Mesenchymal stem cell (in vitro differentiated cells and primary cell): ENCODE data around the gene DAAM2.

Source experiments
- DNase-seq: peaks from one replicate; pipeline ENCODE4 v3.0.0-alpha.2; 2013
- H2AFZ ChIP-seq: one replicate; pipeline ENCODE4 v1.6.1; 2013; ENCODE audit warnings: low read depth, mild to moderate bottlenecking, control low read depth, inconsistent platforms, low read length, moderate library complexity
- H2AK5ac ChIP-seq: 2 replicates; pipeline ENCODE4 v1.6.1; 2013; ENCODE audit warnings: low read length, moderate library complexity, mild to moderate bottlenecking, inconsistent platforms; ENCODE audit not compliant: severe bottlenecking
- H2BK120ac ChIP-seq: one replicate; pipeline ENCODE4 v1.6.1; 2013; ENCODE audit warnings: low read depth, mild to moderate bottlenecking, inconsistent platforms, low read length, moderate library complexity
- H2BK12ac ChIP-seq, 2 experiments: one replicate each; pipeline ENCODE4 v1.6.1; 2013; ENCODE audit warnings: inconsistent platforms in 2 of 2, low read length in 2 of 2, mild to moderate bottlenecking in 2 of 2, moderate library complexity in 2 of 2, control low read depth in 1 of 2
- H2BK15ac ChIP-seq: one replicate; pipeline ENCODE4 v1.6.1; 2013; ENCODE audit warnings: mild to moderate bottlenecking, low read depth, inconsistent platforms; ENCODE audit not compliant: poor library complexity, severe bottlenecking
- H2BK5ac ChIP-seq: 2 replicates; pipeline ENCODE4 v1.6.1; 2013; ENCODE audit warnings: low read depth, mild to moderate bottlenecking, low read length, control low read depth, inconsistent platforms; ENCODE audit not compliant: poor library complexity, severe bottlenecking
- H3K14ac ChIP-seq, 2 experiments: one replicate each; pipeline ENCODE4 v1.6.1; 2013; ENCODE audit warnings: inconsistent platforms in 2 of 2, low read length in 2 of 2, control low read depth in 1 of 2, mild to moderate bottlenecking in 1 of 2, moderate library complexity in 1 of 2
- H3K18ac ChIP-seq, 2 experiments: one replicate each; pipeline ENCODE4 v1.6.1; 2013; ENCODE audit warnings: inconsistent platforms in 2 of 2, low read length in 2 of 2, control low read depth in 1 of 2, low read depth in 1 of 2, mild to moderate bottlenecking in 1 of 2
- H3K23ac ChIP-seq, 2 experiments: one replicate each; pipeline ENCODE4 v1.6.1; 2013; ENCODE audit warnings: inconsistent platforms in 2 of 2, low read length in 2 of 2, mild to moderate bottlenecking in 2 of 2, moderate library complexity in 2 of 2, control low read depth in 1 of 2
- H3K27ac ChIP-seq: 2 replicates; pipeline ENCODE4 v1.5.1; 2013; ENCODE audit warnings: mild to moderate bottlenecking, moderate library complexity, low read length, control low read depth, inconsistent platforms; ENCODE audit not compliant: poor library complexity, severe bottlenecking
- H3K27me3 ChIP-seq, 2 experiments: 2 replicates each; pipeline versions ENCODE4 v1.6.1 to v1.7.0; 2013; ENCODE audit warnings: low read length in 2 of 2, mild to moderate bottlenecking in 2 of 2, moderate library complexity in 2 of 2, control low read depth in 1 of 2, inconsistent platforms in 1 of 2; ENCODE audit not compliant: control insufficient read depth in 1 of 2, insufficient read depth in 1 of 2
- H3K36me3 ChIP-seq, 2 experiments: 2 replicates each; pipeline versions ENCODE4 v1.6.1 to v1.7.0; 2013; ENCODE audit warnings: low read length in 2 of 2, control low read depth in 1 of 2, inconsistent platforms in 1 of 2, low read depth in 1 of 2, mild to moderate bottlenecking in 1 of 2; ENCODE audit not compliant: insufficient read depth in 2 of 2, control insufficient read depth in 1 of 2
- H3K4ac ChIP-seq, 2 experiments: one replicate each; pipeline ENCODE4 v1.6.1; 2013; ENCODE audit warnings: inconsistent platforms in 2 of 2, low read length in 2 of 2, mild to moderate bottlenecking in 2 of 2, moderate library complexity in 2 of 2, control low read depth in 1 of 2, low read depth in 1 of 2
- H3K4me1 ChIP-seq: 2 replicates; pipeline ENCODE4 v1.6.1; 2013; ENCODE audit warnings: low read depth, low read length, control low read depth; ENCODE audit not compliant: control insufficient read depth, insufficient read depth
- H3K4me2 ChIP-seq: 2 replicates; pipeline ENCODE4 v1.6.1; 2013; ENCODE audit warnings: low read length, mild to moderate bottlenecking, inconsistent platforms; ENCODE audit not compliant: poor library complexity, severe bottlenecking
- H3K4me3 ChIP-seq, 2 experiments: 2 replicates each; pipeline versions ENCODE4 v1.5.1 to v1.7.0; 2013; ENCODE audit warnings: low read length in 2 of 2, mild to moderate bottlenecking in 2 of 2, control low read depth in 1 of 2, low read depth in 1 of 2; ENCODE audit not compliant: insufficient read depth in 1 of 2
- H3K79me1 ChIP-seq: replicated peaks from 2 replicates; pipeline ENCODE4 v1.6.1; 2013; ENCODE audit warnings: mild to moderate bottlenecking, control low read depth, low read length, inconsistent platforms; ENCODE audit not compliant: poor library complexity, severe bottlenecking
- H3K9ac ChIP-seq: 2 replicates; pipeline ENCODE4 v1.7.0; 2013; ENCODE audit warnings: mild to moderate bottlenecking, low read length, moderate library complexity
- H3K9me3 ChIP-seq: 2 replicates; pipeline ENCODE4 v1.7.0; 2013; ENCODE audit warnings: mild to moderate bottlenecking, low read length; ENCODE audit not compliant: control insufficient read depth
- H4K8ac ChIP-seq: one replicate; pipeline ENCODE4 v1.6.1; 2013; ENCODE audit warnings: inconsistent platforms, mild to moderate bottlenecking, low read length, moderate library complexity
- H4K91ac ChIP-seq: one replicate; pipeline ENCODE4 v1.6.1; 2013; ENCODE audit warnings: mild to moderate bottlenecking, low read length, inconsistent platforms
- WGBS: methylation state at CpG from one replicate; pipeline ENCODE4 v1.1.7; 2013; ENCODE audit warnings: mixed read lengths; 5-methylcytosine and 5-hydroxymethylcytosine counted together

The DAAM2 gene

DNA sequence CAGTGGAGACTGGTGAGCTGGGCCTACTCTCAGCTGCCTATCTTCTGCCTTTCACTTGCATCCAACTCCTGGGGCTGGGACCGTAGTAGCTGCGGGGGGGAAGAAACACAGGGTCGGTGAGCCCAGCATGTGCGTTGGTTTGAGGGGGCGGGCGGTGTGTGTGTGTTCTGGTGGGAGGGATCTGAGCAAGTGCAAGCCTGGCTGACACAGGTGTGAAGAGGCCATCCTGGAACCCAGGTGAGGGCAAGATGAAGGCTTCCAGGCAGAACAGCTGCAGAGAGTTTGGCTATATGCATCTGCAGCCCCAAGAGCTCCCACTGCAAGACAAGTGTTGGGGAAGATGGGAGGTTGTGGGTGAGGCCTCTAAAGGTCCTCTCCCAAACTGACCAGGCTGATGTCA, 111.5 kb downstream of the DAAM2 start:
- Histone ChIP-seq H3K23ac (no peak overlapping the region), H2BK12ac (no peak overlapping the region), H4K8ac (no peak overlapping the region), H2AK5ac (no peak overlapping the region), H3K9me3 (no peaks in the 10 kb centered on the region), H2AFZ (no peak overlapping the region), H3K4me2 (no peak overlapping the region), H3K4me1 (no peaks in the 10 kb centered on the region), H3K4me3 (peak overlapping the region in 1 of 2 experiments; percentile 14), H3K27me3 (no peaks in the 10 kb centered on the region), H3K9ac (no peak overlapping the region), H3K18ac (no peak overlapping the region), H3K27ac (no peak overlapping the region), H3K36me3 (peaks cover 54 to 64% of the 10 kb centered on the region in 2 experiments), H2BK120ac (no peak overlapping the region), H4K91ac (no peak overlapping the region), H2BK5ac (no peak overlapping the region), H3K79me1 (no peaks in the 10 kb centered on the region), H3K4ac (no peak overlapping the region), H3K14ac (no peak overlapping the region), H2BK15ac (no peak overlapping the region)
- no peak for DNase-seq
- WGBS = over 99% methylated on average over 6 of the region's 6 CpGs

DNA sequence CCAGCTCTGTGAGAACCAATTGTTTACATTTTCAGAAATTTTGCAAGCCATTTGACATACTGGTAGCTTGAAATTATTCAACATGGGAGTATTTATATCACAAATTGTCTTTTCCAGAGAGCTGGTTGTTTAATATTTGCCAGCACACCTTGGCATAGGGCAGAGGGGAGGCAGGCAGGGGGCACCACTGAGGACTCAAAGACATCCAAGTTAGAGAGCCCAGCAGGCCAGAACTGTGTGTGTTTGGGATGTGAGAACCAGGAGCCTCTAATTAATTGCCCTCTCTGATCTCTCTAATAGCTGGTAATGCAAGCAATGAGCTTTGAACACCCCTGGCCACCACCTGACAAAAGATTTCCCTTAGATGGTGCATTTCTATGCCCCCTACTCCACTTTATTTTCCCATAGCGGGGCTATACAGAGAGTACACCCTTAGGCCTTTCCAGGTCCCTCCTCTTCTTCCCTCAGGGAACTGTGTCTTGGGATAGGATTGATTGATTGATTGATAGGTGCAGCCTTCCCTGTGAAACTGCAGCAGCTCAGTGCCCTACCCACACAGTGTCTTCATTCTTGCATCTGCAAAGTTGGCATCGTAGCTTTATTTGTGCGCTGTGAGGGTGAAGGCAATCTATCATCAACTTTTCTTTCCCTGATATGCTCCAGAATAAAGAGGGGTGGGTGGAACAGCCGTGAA, 112.9 kb downstream of the DAAM2 start:
- H2AFZ ChIP-seq = no peak overlapping the region
- H3K4ac ChIP-seq = no peak overlapping the region
- H3K79me1 ChIP-seq = no peaks in the 10 kb centered on the region
- H3K23ac ChIP-seq = no peak overlapping the region
- H3K27ac ChIP-seq = no peak overlapping the region
- H2BK5ac ChIP-seq = no peak overlapping the region
- 87% methylated on average over 4 of the region's 4 CpGs for WGBS
- peaks cover 45 to 62% of the 10 kb centered on the region in 2 experiments for H3K36me3 ChIP-seq
- no peak overlapping the region for H3K14ac ChIP-seq
- H2BK12ac ChIP-seq = no peak overlapping the region
- no peak for DNase-seq
- H4K8ac ChIP-seq = no peak overlapping the region
- no peaks in the 10 kb centered on the region for H3K4me1 ChIP-seq
- no peaks in the 10 kb centered on the region for H3K9me3 ChIP-seq
- no peak overlapping the region for H3K18ac ChIP-seq
- no peak overlapping the region for H2AK5ac ChIP-seq
- no peak overlapping the region for H4K91ac ChIP-seq
- no peak overlapping the region for H3K4me2 ChIP-seq
- no peak overlapping the region for H3K9ac ChIP-seq
- H3K27me3 ChIP-seq = no peaks in the 10 kb centered on the region
- H3K4me3 ChIP-seq = no peak overlapping the region
- no peak overlapping the region for H2BK15ac ChIP-seq
- no peak overlapping the region for H2BK120ac ChIP-seq

DNA sequence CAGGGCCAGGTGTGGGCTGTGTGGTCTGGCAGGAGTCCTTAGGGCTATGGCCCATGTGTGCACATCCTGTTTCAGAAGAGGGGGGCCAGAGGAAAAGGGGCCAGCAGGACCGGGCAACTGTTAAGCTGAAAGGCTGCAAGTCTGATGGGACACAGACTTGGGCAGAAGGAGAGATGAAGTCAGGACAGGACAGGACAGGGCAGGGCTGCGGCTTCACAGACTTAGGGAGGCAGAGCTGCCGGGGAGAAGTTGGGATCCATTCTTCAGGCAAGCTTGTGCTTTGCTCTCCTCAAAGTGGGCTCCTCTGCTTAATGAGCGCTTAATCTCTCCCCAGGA, 113.4 kb downstream of the DAAM2 start:
- Histone ChIP-seq H2BK5ac (no peak overlapping the region), H2BK15ac (no peak overlapping the region), H2BK120ac (no peak overlapping the region), H4K91ac (no peak overlapping the region), H2AK5ac (no peak overlapping the region), H3K4me3 (no peak overlapping the region), H3K23ac (no peak overlapping the region), H3K79me1 (no peaks in the 10 kb centered on the region), H3K4me2 (no peak overlapping the region), H2AFZ (no peak overlapping the region), H3K4ac (no peak overlapping the region), H3K4me1 (no peaks in the 10 kb centered on the region), H3K9ac (no peak overlapping the region), H3K27me3 (no peaks in the 10 kb centered on the region), H4K8ac (no peak overlapping the region), H3K27ac (no peak overlapping the region), H3K9me3 (no peaks in the 10 kb centered on the region), H2BK12ac (no peak overlapping the region), H3K36me3 (peaks cover 40 to 63% of the 10 kb centered on the region in 2 experiments), H3K18ac (no peak overlapping the region), H3K14ac (no peak overlapping the region)
- no peak for DNase-seq
- WGBS = 91% methylated on average over 4 of the region's 4 CpGs

DNA sequence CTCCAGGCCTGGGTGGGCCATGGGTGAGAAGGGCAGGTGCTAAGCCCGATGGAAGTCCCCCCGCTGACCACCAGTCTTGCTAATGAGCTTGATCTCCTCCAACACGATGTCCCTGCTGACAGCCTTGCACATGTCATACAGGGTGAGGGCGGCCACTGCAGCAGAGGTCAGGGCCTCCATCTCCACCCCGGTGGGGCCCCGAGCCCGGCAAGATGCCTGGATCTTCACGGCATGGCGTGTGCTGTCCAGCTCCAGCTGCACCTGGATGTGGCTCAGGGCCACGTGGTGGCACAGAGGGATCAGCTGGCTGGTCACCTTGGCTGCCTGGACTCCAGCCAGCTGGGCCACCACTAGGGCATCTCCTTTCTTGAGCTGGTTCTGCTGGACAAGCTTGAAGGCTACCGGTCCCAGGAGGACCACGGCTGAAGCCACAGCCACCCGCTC, 114.2 kb downstream of the DAAM2 start:
- H3K18ac ChIP-seq = no peak overlapping the region
- peak overlapping the region in 1 of 2 experiments; percentile 15 for H3K23ac ChIP-seq
- no peak overlapping the region for H3K4me2 ChIP-seq
- H3K79me1 ChIP-seq = no peaks in the 10 kb centered on the region
- H3K9ac ChIP-seq = no peak overlapping the region
- H4K8ac ChIP-seq = no peak overlapping the region
- H3K27ac ChIP-seq = no peak overlapping the region
- H2AFZ ChIP-seq = no peak overlapping the region
- H2AK5ac ChIP-seq = no peak overlapping the region
- no peak overlapping the region for H2BK120ac ChIP-seq
- H2BK5ac ChIP-seq = no peak overlapping the region
- no peak overlapping the region for H4K91ac ChIP-seq
- WGBS = 97% methylated on average over 13 of the region's 13 CpGs
- no peaks in the 10 kb centered on the region for H3K27me3 ChIP-seq
- no peak overlapping the region for H2BK15ac ChIP-seq
- no peak overlapping the region for H2BK12ac ChIP-seq
- no peak for DNase-seq
- no peak overlapping the region for H3K4me3 ChIP-seq
- peaks cover 33 to 59% of the 10 kb centered on the region in 2 experiments for H3K36me3 ChIP-seq
- no peaks in the 10 kb centered on the region for H3K9me3 ChIP-seq
- H3K14ac ChIP-seq = no peak overlapping the region
- H3K4ac ChIP-seq = no peak overlapping the region
- no peaks in the 10 kb centered on the region for H3K4me1 ChIP-seq
